H9 (cell line): ENCODE data around the gene RRAD. TPM values are rescaled to one million over a fixed set of nuclear protein-coding genes. Genes with fewer than 3 reads are reported as not detected.

Source experiments
- DNase-seq: peaks from one replicate; pipeline ENCODE4 v3.0.0-alpha.2; 2017
- H2AFZ ChIP-seq: one replicate; pipeline ENCODE4 v1.6.1; 2013; ENCODE audit warnings: mild to moderate bottlenecking, low read length, control low read depth, moderate library complexity
- H2AK5ac ChIP-seq: 2 replicates; pipeline ENCODE4 v1.6.1; 2013; ENCODE audit warnings: low read length, control low read depth, mixed read lengths; ENCODE audit not compliant: insufficient read length
- H2BK120ac ChIP-seq: one replicate; pipeline ENCODE4 v1.6.1; 2013; ENCODE audit warnings: low read depth, mild to moderate bottlenecking, low read length, control low read depth, inconsistent platforms; ENCODE audit not compliant: poor library complexity, severe bottlenecking
- H2BK12ac ChIP-seq: 2 replicates; pipeline ENCODE4 v1.6.1; 2013; ENCODE audit warnings: low read length, control low read depth, mixed read lengths, low read depth; ENCODE audit not compliant: insufficient read length
- H2BK15ac ChIP-seq: 2 replicates; pipeline ENCODE4 v1.6.1; 2013; ENCODE audit warnings: low read depth, low read length, control low read depth
- H2BK20ac ChIP-seq: one replicate; pipeline ENCODE4 v1.6.1; 2013; ENCODE audit warnings: low read depth, mild to moderate bottlenecking, low read length, control low read depth, inconsistent platforms; ENCODE audit not compliant: poor library complexity, severe bottlenecking
- H2BK5ac ChIP-seq: 2 replicates; pipeline ENCODE4 v1.6.1; 2013; ENCODE audit warnings: low read length, control low read depth, mixed read lengths; ENCODE audit not compliant: insufficient read length
- H3K14ac ChIP-seq: 2 replicates; pipeline ENCODE4 v1.6.1; 2013; ENCODE audit warnings: low read length, control low read depth; ENCODE audit not compliant: insufficient read depth
- H3K18ac ChIP-seq: 2 replicates; pipeline ENCODE4 v1.6.1; 2013; ENCODE audit warnings: low read depth, mild to moderate bottlenecking, mixed read lengths, low read length, control low read depth; ENCODE audit not compliant: insufficient read length
- H3K23ac ChIP-seq: 2 replicates; pipeline ENCODE4 v1.6.1; 2013; ENCODE audit warnings: low read length, control low read depth, mixed read lengths, low read depth; ENCODE audit not compliant: insufficient read length
- H3K23me2 ChIP-seq: 2 replicates; pipeline ENCODE4 v1.6.1; 2013; ENCODE audit warnings: low read depth, mild to moderate bottlenecking, mixed read lengths, low read length, control low read depth; ENCODE audit not compliant: insufficient read length, poor library complexity, severe bottlenecking
- H3K27ac ChIP-seq: 2 replicates; pipeline ENCODE4 v1.5.1; 2013; ENCODE audit warnings: low read length, control low read depth, mixed read lengths, low read depth; ENCODE audit not compliant: insufficient read length
- H3K27me3 ChIP-seq: 2 replicates; pipeline ENCODE4 v1.6.1; 2013; ENCODE audit warnings: low read length, control low read depth, inconsistent platforms; ENCODE audit not compliant: insufficient read depth
- H3K4ac ChIP-seq: 2 replicates; pipeline ENCODE4 v1.6.1; 2013; ENCODE audit warnings: low read depth, mild to moderate bottlenecking, control low read depth, inconsistent platforms, low read length, moderate library complexity
- H3K4me1 ChIP-seq: 2 replicates; pipeline ENCODE4 v1.6.1; 2013; ENCODE audit warnings: low read length, control low read depth, inconsistent platforms; ENCODE audit not compliant: insufficient read depth
- H3K4me2 ChIP-seq: 2 replicates; pipeline ENCODE4 v1.6.1; 2013; ENCODE audit warnings: low read length, control low read depth, mixed read lengths; ENCODE audit not compliant: insufficient read length, insufficient read depth
- H3K56ac ChIP-seq: 2 replicates; pipeline ENCODE4 v1.6.1; 2013; ENCODE audit warnings: low read depth, mild to moderate bottlenecking, mixed read lengths, low read length, control low read depth; ENCODE audit not compliant: insufficient read length
- H3K79me1 ChIP-seq: 2 replicates; pipeline ENCODE4 v1.6.1; 2013; ENCODE audit warnings: low read depth, mild to moderate bottlenecking, moderate library complexity, low read length, control low read depth, inconsistent platforms; ENCODE audit not compliant: insufficient read depth, poor library complexity, severe bottlenecking
- H3K79me2 ChIP-seq: 2 replicates; pipeline ENCODE4 v1.6.1; 2013; ENCODE audit warnings: low read length, control low read depth, inconsistent platforms; ENCODE audit not compliant: insufficient read depth
- H3K9ac ChIP-seq: 2 replicates; pipeline ENCODE4 v1.6.1; 2013; ENCODE audit warnings: low read length, control low read depth, mixed read lengths; ENCODE audit not compliant: insufficient read length; ENCODE audit errors: extremely low read depth
- H3K9me3 ChIP-seq: one replicate; pipeline ENCODE4 v1.6.1; 2013; ENCODE audit warnings: low read depth, low read length, inconsistent platforms; ENCODE audit not compliant: control insufficient read depth
- H3T11ph ChIP-seq: one replicate; pipeline ENCODE4 v1.6.1; 2013; ENCODE audit warnings: mild to moderate bottlenecking, low read length, control low read depth, inconsistent platforms
- H4K20me1 ChIP-seq: one replicate; pipeline ENCODE4 v1.6.1; 2013; ENCODE audit not compliant: control insufficient read depth, insufficient read length, insufficient read depth
- H4K5ac ChIP-seq: 2 replicates; pipeline ENCODE4 v1.6.1; 2013; ENCODE audit warnings: low read depth, mild to moderate bottlenecking, mixed read lengths, low read length, control low read depth; ENCODE audit not compliant: insufficient read length
- H4K8ac ChIP-seq: replicated peaks from 2 replicates; pipeline ENCODE4 v1.6.1; 2013; ENCODE audit warnings: low read length, control low read depth, mixed read lengths, low read depth; ENCODE audit not compliant: insufficient read length
- H4K91ac ChIP-seq: 2 replicates; pipeline ENCODE4 v1.6.1; 2013; ENCODE audit warnings: low read depth, mild to moderate bottlenecking, moderate library complexity, mixed read lengths, low read length, control low read depth; ENCODE audit not compliant: insufficient read length
- H3K27ac Mint-ChIP-seq, 3 experiments: 2 replicates in 2 of 3; 3 replicates in 1 of 3; pipeline ENCODE4 v1.8.0; 2020 to 2021; ENCODE audit warnings: mixed read lengths in 3 of 3, mild to moderate bottlenecking in 1 of 3, moderate library complexity in 1 of 3
- H3K27me3 Mint-ChIP-seq: 2 replicates; pipeline ENCODE4 v1.8.0; 2021; ENCODE audit warnings: low read depth, mild to moderate bottlenecking, moderate library complexity, mixed read lengths
- H3K36me3 Mint-ChIP-seq, 3 experiments: 2 replicates in 2 of 3; 3 replicates in 1 of 3; pipeline ENCODE4 v1.8.0; 2020 to 2021; ENCODE audit warnings: low read depth in 3 of 3, mixed read lengths in 3 of 3; ENCODE audit not compliant: insufficient read depth in 1 of 3
- H3K4me1 Mint-ChIP-seq, 2 experiments: 2 replicates each; pipeline ENCODE4 v1.8.0; 2020; ENCODE audit warnings: mixed read lengths in 2 of 2
- H3K4me3 Mint-ChIP-seq, 2 experiments: 2 replicates in 1 of 2; 3 replicates in 1 of 2; pipeline ENCODE4 v1.8.0; 2020 to 2021; ENCODE audit warnings: mild to moderate bottlenecking in 2 of 2, mixed read lengths in 2 of 2, moderate library complexity in 1 of 2
- H3K9me3 Mint-ChIP-seq, 2 experiments: 2 replicates in 1 of 2; 3 replicates in 1 of 2; pipeline ENCODE4 v1.8.0; 2020; ENCODE audit warnings: mild to moderate bottlenecking in 2 of 2, mixed read lengths in 2 of 2, moderate library complexity in 1 of 2
- CTCF ChIP-seq: fragments of 200-600 bp; sonication (generic); conservative IDR thresholded peaks from 3 replicates; pipeline ENCODE4 v1.8.0; 2021; ENCODE audit warnings: antibody characterized with exemption, mild to moderate bottlenecking
- WGBS: extraction: QIAGEN DNeasy Blood & Tissue Kit; methylation state at CpG from one replicate; pipeline ENCODE4 v1.1.7; 2013; ENCODE audit warnings: missing lambda C conversion rate, low lambda C conversion rate, mixed read lengths; ENCODE audit not compliant: insufficient read length; ENCODE audit errors: extremely low coverage; 5-methylcytosine and 5-hydroxymethylcytosine counted together
- total RNA-seq: library from RNA; stranded (reverse); gene quantifications from 2 replicates; pipeline ENCODE4 v1.2.1, GENCODE V29; 2021

The RRAD gene
- total RNA-seq, 1 experiment from 2014 or later = 0.72 TPM

GRCh38 chr16:66930189-66930588 is 4.9 kb upstream of the RRAD start:
- Histone ChIP-seq H4K91ac (no peak overlapping the region), H2AK5ac (no peak overlapping the region), H3K4me1 (no peaks in the 10 kb centered on the region), H3K14ac (no peak overlapping the region), H3K9ac (no peak overlapping the region), H2BK120ac (no peak overlapping the region), H4K20me1 (no peaks in the 10 kb centered on the region), H3K56ac (no peak overlapping the region), H4K5ac (no peak overlapping the region), H2BK15ac (no peak overlapping the region), H3K23ac (no peak overlapping the region), H3T11ph (no peak overlapping the region), H2BK20ac (no peak overlapping the region), H3K18ac (no peak overlapping the region), H3K4ac (no peak overlapping the region), H3K27me3 (peaks cover 12% of the 10 kb centered on the region; the same call in 1 of the 2 replicates), H4K8ac (no peak overlapping the region), H2BK5ac (no peak overlapping the region), H2BK12ac (no peak overlapping the region), H3K27ac (no peak overlapping the region), H2AFZ (no peak overlapping the region), H3K79me1 (no peaks in the 10 kb centered on the region), H3K4me2 (no peak overlapping the region), H3K23me2 (peaks cover 18% of the 10 kb centered on the region), H3K9me3 (no peaks in the 10 kb centered on the region), H3K79me2 (no peaks in the 10 kb centered on the region)
- TF ChIP-seq CTCF = no peak
- no peak overlapping the region for H3K4me3 Mint-ChIP-seq
- H3K9me3 Mint-ChIP-seq = no peaks in the 10 kb centered on the region
- H3K4me1 Mint-ChIP-seq = peaks cover 24 to 33% of the 10 kb centered on the region in 2 experiments
- no peak overlapping the region for H3K27ac Mint-ChIP-seq
- no peak for DNase-seq
- WGBS = no CpG with 5 or more reads among the region's 4 CpGs
- peaks cover 3 to 15% (median 5%) of the 10 kb centered on the region in 3 experiments for H3K36me3 Mint-ChIP-seq
- H3K27me3 Mint-ChIP-seq = peaks cover 32% of the 10 kb centered on the region
